ENCODE measurements around the gene TPMT. TPM values are rescaled to one million over a fixed set of nuclear protein-coding genes. Genes with fewer than 3 reads are reported as not detected.

The TPMT gene
- total RNA-seq, 1 donor from 2014 or later = 13.2 TPM

Other genes with a start within 250 kb of the TPMT start
- 51.2 and 84.5 TPM in 2 replicates for gene KIF13A, start 167.4 kb downstream of the TPMT start, total RNA-seq
- 3.4 and 4.1 TPM in 2 replicates for gene NHLRC1, start 32.4 kb downstream of the TPMT start, total RNA-seq
- gene KDM1B, start 345 bp upstream of the TPMT start, total RNA-seq = 13.9 and 18.5 TPM in 2 replicates
- gene DEK, start 109.5 kb upstream of the TPMT start, total RNA-seq = 90.8 and 136 TPM in 2 replicates
- 3.2 and 6.7 TPM in 2 replicates for gene RNF144B, start 232.3 kb upstream of the TPMT start, total RNA-seq

Data from myocyte (in vitro differentiated cells).